Measurements from ENCODE around the gene CRHBP. TPM values are rescaled to one million over a fixed set of nuclear protein-coding genes. Genes with fewer than 3 reads are reported as not detected.
A peak's percentile ranks its signal among the peaks of the same experiment; 100 is the strongest.

The CRHBP gene
- total RNA-seq, 2 donors from 2014 or later: 2.0 to 3.2 TPM

GRCh38 chr5:76947082-76947503, 5.8 kb upstream of the CRHBP start:
- no peak overlapping the region for H3K4me3 ChIP-seq
- H3K9me3 ChIP-seq: no peaks in the 10 kb centered on the region
- TF ChIP-seq CTCF (IDR thresholded peaks at IDR 0.05): no peak
- no peak overlapping the region for H3K27ac ChIP-seq
- DNase-seq (ENCODE audit: low spot score) (no peak), ATAC-seq (ENCODE audit: insufficient number of reproducible peaks, low FRiP score, low read depth) (no peak)
- H3K36me3 ChIP-seq: no peaks in the 10 kb centered on the region
- no peaks in the 10 kb centered on the region for H3K27me3 ChIP-seq (replicated peaks; ENCODE audit: insufficient read depth)
- no peaks in the 10 kb centered on the region for H3K4me1 ChIP-seq (ENCODE audit: control insufficient read depth in 1 of 2, low read depth in 2 of 2)

- DNase-seq (ENCODE audit: low spot score) (no peak), ATAC-seq (ENCODE audit: insufficient number of reproducible peaks, low FRiP score, low read depth) (no peak)
- TF ChIP-seq CTCF (IDR thresholded peaks at IDR 0.05): no peak
- Histone ChIP-seq H3K27me3 (replicated peaks; ENCODE audit: insufficient read depth) (no peaks in the 10 kb centered on the region), H3K4me1 (ENCODE audit: control insufficient read depth in 1 of 2, low read depth in 2 of 2) (no peaks in the 10 kb centered on the region), H3K4me3 (peak overlapping the region; percentile 52), H3K36me3 (no peaks in the 10 kb centered on the region), H3K27ac (no peak overlapping the region), H3K9me3 (no peaks in the 10 kb centered on the region)
Observed at GRCh38 chr5:76953551-76954382, 922 bp downstream of the CRHBP start.

- no peak overlapping the region for H3K27ac ChIP-seq
- H3K9me3 ChIP-seq: no peaks in the 10 kb centered on the region
- H3K36me3 ChIP-seq: no peaks in the 10 kb centered on the region
- DNase-seq (ENCODE audit: low spot score): no peak
- H3K4me3 ChIP-seq: peak overlapping the region; percentile 52
- no peak for ATAC-seq (ENCODE audit: insufficient number of reproducible peaks, low FRiP score, low read depth)
- no peak for TF ChIP-seq CTCF (IDR thresholded peaks at IDR 0.05)
- no peaks in the 10 kb centered on the region for H3K27me3 ChIP-seq (replicated peaks; ENCODE audit: insufficient read depth)
- no peaks in the 10 kb centered on the region for H3K4me1 ChIP-seq (ENCODE audit: control insufficient read depth in 1 of 2, low read depth in 2 of 2)
Observed at GRCh38 chr5:76954383-76954763, 1.5 kb downstream of the CRHBP start.

- H3K9me3 ChIP-seq: no peaks in the 10 kb centered on the region
Observed at GRCh38 chr5:76956033-76956432, 3.2 kb downstream of the CRHBP start.

More at GRCh38 chr5:76956033-76956432, 3.2 kb downstream of the CRHBP start:
- TF ChIP-seq CTCF (IDR thresholded peaks at IDR 0.05): no peak
- ATAC-seq (ENCODE audit: insufficient number of reproducible peaks, low FRiP score, low read depth) (no peak), DNase-seq (ENCODE audit: low spot score) (no peak)
- Histone ChIP-seq H3K4me1 (ENCODE audit: control insufficient read depth in 1 of 2, low read depth in 2 of 2) (no peaks in the 10 kb centered on the region), H3K4me3 (no peak overlapping the region), H3K27ac (no peak overlapping the region), H3K27me3 (replicated peaks; ENCODE audit: insufficient read depth) (no peaks in the 10 kb centered on the region), H3K36me3 (no peaks in the 10 kb centered on the region)

Data from thoracic aorta (tissue), 2 donors.